Adrenal gland (tissue), 5 donors: ENCODE data around the gene MACROD2.

Experiments used
- POLR2A ChIP-seq, 2 donors: fragments of 450-650 bp; IDR thresholded peaks; one replicate each; pipeline ENCODE4 v1.6.1; 2017; ENCODE audit warnings: antibody characterized with exemption in 2 of 2, mild to moderate bottlenecking in 2 of 2, moderate library complexity in 1 of 2
- TF ChIP-seq, protein P1 (sequence below), 6 experiments: fragments of 450-650 bp in 4 of 6; fragments of 200-600 bp in 2 of 6; sonication (generic) in 1 of 6; IDR thresholded peaks; 1 replicate in 5 of 6; 2 replicates in 1 of 6; pipeline versions ENCODE4 v1.5.1 to v1.8.0; 2016 to 2021; ENCODE audit warnings: antibody characterized with exemption in 6 of 6, mild to moderate bottlenecking in 2 of 6, moderate library complexity in 1 of 6
- donor health status: DM: no; HTN: no; CAD: no.

DNA sequence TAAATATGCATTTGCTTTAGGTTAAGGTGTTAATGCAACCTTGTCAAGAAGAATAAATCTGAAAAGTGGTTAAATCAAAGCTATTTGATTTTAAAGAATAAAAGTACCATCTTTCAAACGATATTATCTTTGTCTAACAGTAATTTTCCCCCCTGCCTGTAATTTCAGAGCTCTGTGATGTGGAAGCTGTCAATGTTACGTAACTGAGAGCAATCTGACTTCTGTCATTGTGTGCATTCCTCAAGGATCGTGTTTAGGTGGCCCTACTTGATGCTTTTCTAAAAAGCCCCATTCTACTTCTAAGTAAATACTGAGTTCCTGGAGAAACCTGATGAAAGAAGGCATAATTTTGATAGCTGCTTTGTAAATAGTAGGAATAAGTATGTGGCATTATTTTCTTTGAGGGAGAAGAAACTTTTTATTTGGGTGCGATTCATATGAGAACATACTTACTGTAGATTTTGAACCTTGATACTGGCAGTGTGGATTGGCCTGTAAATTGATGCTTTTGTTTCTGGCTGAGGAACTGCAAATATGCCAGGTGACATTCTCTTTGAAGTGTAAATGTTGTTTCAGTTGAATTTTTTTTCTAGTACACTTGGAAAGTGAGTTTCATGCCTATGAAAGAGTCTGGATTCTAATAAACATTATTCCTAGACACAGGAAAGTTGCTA, 871.7 kb downstream of the MACROD2 start:
- TF ChIP-seq, protein P1, sequence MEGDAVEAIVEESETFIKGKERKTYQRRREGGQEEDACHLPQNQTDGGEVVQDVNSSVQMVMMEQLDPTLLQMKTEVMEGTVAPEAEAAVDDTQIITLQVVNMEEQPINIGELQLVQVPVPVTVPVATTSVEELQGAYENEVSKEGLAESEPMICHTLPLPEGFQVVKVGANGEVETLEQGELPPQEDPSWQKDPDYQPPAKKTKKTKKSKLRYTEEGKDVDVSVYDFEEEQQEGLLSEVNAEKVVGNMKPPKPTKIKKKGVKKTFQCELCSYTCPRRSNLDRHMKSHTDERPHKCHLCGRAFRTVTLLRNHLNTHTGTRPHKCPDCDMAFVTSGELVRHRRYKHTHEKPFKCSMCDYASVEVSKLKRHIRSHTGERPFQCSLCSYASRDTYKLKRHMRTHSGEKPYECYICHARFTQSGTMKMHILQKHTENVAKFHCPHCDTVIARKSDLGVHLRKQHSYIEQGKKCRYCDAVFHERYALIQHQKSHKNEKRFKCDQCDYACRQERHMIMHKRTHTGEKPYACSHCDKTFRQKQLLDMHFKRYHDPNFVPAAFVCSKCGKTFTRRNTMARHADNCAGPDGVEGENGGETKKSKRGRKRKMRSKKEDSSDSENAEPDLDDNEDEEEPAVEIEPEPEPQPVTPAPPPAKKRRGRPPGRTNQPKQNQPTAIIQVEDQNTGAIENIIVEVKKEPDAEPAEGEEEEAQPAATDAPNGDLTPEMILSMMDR (IDR thresholded peaks at IDR 0.05) = no peak
- TF ChIP-seq POLR2A (IDR thresholded peaks at IDR 0.05) = no peak
